ENCODE data around the gene PTPN1. TPM values are rescaled to one million over a fixed set of nuclear protein-coding genes. Genes with fewer than 3 reads are reported as not detected.

Gene PTPN1
- total and polyA plus RNA-seq, 2 of the 13 experiments (the other 11 are each of a cell fraction or from before 2014, with no cell fraction given): 17.7 to 37.2 TPM

DNA sequence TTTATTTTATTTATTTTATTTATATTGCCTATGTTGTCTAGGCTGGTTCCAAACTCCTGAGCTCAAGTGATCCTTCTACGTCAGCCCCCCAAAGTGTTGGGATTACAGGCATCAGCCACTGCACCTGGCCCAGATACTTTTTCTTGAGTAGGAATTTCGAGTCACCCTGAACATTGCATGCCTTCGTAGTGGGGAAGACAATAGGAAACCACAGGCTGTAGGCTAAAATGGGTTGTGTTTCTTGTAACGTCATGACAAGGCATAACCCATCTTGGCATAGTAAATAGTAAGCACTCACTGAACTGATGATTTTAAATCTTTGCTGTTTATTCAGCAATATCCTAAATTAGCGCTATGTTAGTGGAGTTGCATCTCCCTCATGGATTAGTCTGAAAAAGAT is 34.9 kb downstream of the PTPN1 start (continued):
- TF ChIP-seq, protein P1, sequence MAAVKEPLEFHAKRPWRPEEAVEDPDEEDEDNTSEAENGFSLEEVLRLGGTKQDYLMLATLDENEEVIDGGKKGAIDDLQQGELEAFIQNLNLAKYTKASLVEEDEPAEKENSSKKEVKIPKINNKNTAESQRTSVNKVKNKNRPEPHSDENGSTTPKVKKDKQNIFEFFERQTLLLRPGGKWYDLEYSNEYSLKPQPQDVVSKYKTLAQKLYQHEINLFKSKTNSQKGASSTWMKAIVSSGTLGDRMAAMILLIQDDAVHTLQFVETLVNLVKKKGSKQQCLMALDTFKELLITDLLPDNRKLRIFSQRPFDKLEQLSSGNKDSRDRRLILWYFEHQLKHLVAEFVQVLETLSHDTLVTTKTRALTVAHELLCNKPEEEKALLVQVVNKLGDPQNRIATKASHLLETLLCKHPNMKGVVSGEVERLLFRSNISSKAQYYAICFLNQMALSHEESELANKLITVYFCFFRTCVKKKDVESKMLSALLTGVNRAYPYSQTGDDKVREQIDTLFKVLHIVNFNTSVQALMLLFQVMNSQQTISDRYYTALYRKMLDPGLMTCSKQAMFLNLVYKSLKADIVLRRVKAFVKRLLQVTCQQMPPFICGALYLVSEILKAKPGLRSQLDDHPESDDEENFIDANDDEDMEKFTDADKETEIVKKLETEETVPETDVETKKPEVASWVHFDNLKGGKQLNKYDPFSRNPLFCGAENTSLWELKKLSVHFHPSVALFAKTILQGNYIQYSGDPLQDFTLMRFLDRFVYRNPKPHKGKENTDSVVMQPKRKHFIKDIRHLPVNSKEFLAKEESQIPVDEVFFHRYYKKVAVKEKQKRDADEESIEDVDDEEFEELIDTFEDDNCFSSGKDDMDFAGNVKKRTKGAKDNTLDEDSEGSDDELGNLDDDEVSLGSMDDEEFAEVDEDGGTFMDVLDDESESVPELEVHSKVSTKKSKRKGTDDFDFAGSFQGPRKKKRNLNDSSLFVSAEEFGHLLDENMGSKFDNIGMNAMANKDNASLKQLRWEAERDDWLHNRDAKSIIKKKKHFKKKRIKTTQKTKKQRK (IDR thresholded peaks at IDR 0.05; ENCODE audit: low read length): no peak
- TF ChIP-seq, protein P2, sequence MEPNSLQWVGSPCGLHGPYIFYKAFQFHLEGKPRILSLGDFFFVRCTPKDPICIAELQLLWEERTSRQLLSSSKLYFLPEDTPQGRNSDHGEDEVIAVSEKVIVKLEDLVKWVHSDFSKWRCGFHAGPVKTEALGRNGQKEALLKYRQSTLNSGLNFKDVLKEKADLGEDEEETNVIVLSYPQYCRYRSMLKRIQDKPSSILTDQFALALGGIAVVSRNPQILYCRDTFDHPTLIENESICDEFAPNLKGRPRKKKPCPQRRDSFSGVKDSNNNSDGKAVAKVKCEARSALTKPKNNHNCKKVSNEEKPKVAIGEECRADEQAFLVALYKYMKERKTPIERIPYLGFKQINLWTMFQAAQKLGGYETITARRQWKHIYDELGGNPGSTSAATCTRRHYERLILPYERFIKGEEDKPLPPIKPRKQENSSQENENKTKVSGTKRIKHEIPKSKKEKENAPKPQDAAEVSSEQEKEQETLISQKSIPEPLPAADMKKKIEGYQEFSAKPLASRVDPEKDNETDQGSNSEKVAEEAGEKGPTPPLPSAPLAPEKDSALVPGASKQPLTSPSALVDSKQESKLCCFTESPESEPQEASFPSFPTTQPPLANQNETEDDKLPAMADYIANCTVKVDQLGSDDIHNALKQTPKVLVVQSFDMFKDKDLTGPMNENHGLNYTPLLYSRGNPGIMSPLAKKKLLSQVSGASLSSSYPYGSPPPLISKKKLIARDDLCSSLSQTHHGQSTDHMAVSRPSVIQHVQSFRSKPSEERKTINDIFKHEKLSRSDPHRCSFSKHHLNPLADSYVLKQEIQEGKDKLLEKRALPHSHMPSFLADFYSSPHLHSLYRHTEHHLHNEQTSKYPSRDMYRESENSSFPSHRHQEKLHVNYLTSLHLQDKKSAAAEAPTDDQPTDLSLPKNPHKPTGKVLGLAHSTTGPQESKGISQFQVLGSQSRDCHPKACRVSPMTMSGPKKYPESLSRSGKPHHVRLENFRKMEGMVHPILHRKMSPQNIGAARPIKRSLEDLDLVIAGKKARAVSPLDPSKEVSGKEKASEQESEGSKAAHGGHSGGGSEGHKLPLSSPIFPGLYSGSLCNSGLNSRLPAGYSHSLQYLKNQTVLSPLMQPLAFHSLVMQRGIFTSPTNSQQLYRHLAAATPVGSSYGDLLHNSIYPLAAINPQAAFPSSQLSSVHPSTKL (CRISPR knock-in tag; IDR thresholded peaks at IDR 0.05): no peak
- no peak for TF ChIP-seq ZKSCAN1 (IDR thresholded peaks at IDR 0.05; ENCODE audit: low read length)

DNA sequence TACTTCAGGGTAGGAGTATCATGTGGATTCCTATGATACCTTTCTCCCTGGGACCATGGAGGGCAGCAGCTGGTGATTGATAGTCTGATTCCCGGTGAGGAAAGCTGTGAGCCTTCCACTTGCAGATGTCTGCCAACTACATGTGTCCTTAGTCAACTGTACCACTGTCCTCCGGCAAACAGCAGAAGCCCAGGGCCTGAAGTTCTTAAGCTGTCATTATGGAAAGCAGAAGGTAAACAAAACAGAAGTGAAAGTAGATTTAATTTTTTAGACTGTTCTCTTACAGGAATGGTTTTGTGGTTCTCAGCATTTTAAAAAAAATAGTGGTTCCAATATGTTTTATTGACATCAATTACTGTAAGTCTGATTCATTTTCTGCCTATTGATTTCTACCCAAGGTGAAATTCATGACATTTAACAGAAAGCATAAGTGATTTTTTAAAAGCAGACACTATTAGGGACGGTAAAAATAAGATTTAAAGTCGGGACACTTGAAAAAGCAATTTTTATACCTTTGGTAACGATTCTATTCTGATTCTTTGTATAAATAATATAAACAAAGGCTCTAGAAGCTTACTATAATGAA is 36.6 kb downstream of the PTPN1 start:
- in situ Hi-C loops (cut with HindIII; ENCODE audit: extremely low pct_ligation_motif_present, low pct_unique_long_range_greater_than_20kb) (no loop called here), intact Hi-C loops (cut with micrococcal nuclease; ENCODE audit: unreplicated experiment) (no loop called here)
- H3K27ac ChIP-seq (ENCODE audit: extremely low read length, insufficient read depth, low read length): no peak overlapping the region
- DNase-seq (ENCODE audit: low spot score) (no peak), ATAC-seq (peak; percentile 42; the same call in 2 of the 3 replicates), FAIRE-seq (no peak)
- peaks cover 10% of the 10 kb centered on the region for H3K79me2 ChIP-seq (ENCODE audit: insufficient read depth, low read length)
- no peak overlapping the region for H3K9ac ChIP-seq (ENCODE audit: insufficient read depth, low read depth, low read length)
- ChIA-PET POLR2A (no interaction called here), CTCF (ENCODE audit: low intra/inter-chr PET ratio, low total read pairs) (no interaction called here)
- no peaks in the 10 kb centered on the region for H4K20me1 ChIP-seq (ENCODE audit: insufficient read depth, low read length)
- no peaks in the 10 kb centered on the region for H3K27me3 ChIP-seq (ENCODE audit: control insufficient read depth in 1 of 2, insufficient read depth in 2 of 2, low read length in 2 of 2)
- BruUV-seq (replicated peaks): no TSS peak
- no peak overlapping the region for H3K4me3 ChIP-seq (replicated peaks in 1 of 3; ENCODE audit: insufficient read depth in 1 of 3, low read depth in 2 of 3, low read length in 3 of 3)
- H3K36me3 ChIP-seq (replicated peaks in 1 of 2; ENCODE audit: control insufficient read depth in 1 of 2, insufficient read depth in 2 of 2, low read length in 2 of 2): peaks cover 4 to 11% of the 10 kb centered on the region in 2 experiments; a peak in 3 of 5 replicates
- H2AFZ ChIP-seq (ENCODE audit: low read length): no peak overlapping the region
- 92% methylated on average over 5 of the region's 5 CpGs for WGBS (ENCODE audit: low lambda C conversion rate)
- no peaks in the 10 kb centered on the region for H3K9me3 ChIP-seq (ENCODE audit: low read length)
- H3K4me1 ChIP-seq (ENCODE audit: insufficient read depth, low read length): peaks cover 20% of the 10 kb centered on the region
- H3K4me2 ChIP-seq (ENCODE audit: low read depth, low read length): no peak overlapping the region
- TF ChIP-seq SALL2 (CRISPR knock-in tag; IDR thresholded peaks at IDR 0.05): no peak
- TF ChIP-seq PAXIP1 (CRISPR knock-in tag; conservative IDR thresholded peaks at IDR 0.05): no peak
- TF ChIP-seq JUND (CRISPR knock-in tag; IDR thresholded peaks at IDR 0.05): no peak
- no peak for TF ChIP-seq ATRX (CRISPR knock-in tag; IDR thresholded peaks at IDR 0.05; ENCODE audit: borderline replicate concordance)
- no peak for TF ChIP-seq ZNF256 (CRISPR knock-in tag; conservative IDR thresholded peaks at IDR 0.05)
- TF ChIP-seq PTBP1 (IDR thresholded peaks at IDR 0.05; ENCODE audit: low read depth, low read length, poor library complexity, severe bottlenecking): no peak
- no peak for TF ChIP-seq ADNP (CRISPR knock-in tag; IDR thresholded peaks at IDR 0.05)
- TF ChIP-seq ZNF317 (CRISPR knock-in tag; IDR thresholded peaks at IDR 0.05): peak; percentile 85
- 0 out of 2 replicates have a peak, but pooled peaks have one; percentile 23 for TF ChIP-seq CREM (IDR thresholded peaks at IDR 0.05)
- no peak for TF ChIP-seq CREM (CRISPR knock-in tag; IDR thresholded peaks at IDR 0.05)
